Uterus (tissue), 2 donors: ENCODE data around the gene CDK5RAP1.

Source experiments
- CTCF ChIP-seq, 4 experiments: fragments of 200-600 bp in 2 of 4; fragments of 450-650 bp in 2 of 4; sonication (generic) in 2 of 4; IDR thresholded peaks; one replicate each; pipeline ENCODE4 v1.5.1; 2016 to 2019; ENCODE audit warnings: antibody characterized with exemption in 4 of 4, mild to moderate bottlenecking in 2 of 4, moderate library complexity in 1 of 4
- POLR2A ChIP-seq, 2 donors: fragments of 450-650 bp; IDR thresholded peaks; one replicate each; pipeline ENCODE4 v1.6.1; 2016; ENCODE audit warnings: antibody characterized with exemption in 2 of 2, mild to moderate bottlenecking in 1 of 2, moderate library complexity in 1 of 2

- no peak for TF ChIP-seq CTCF (IDR thresholded peaks at IDR 0.05)
- TF ChIP-seq POLR2A (IDR thresholded peaks at IDR 0.05) = no peak
Observed at GRCh38 chr20:33311996-33312395, 89.3 kb downstream of the CDK5RAP1 start.
